Endometrium (tissue), 2 donors: ENCODE data around the gene R3HCC1L.

Experiments
- FAIRE-seq: peaks from 2 replicates; lab custom pipeline; 2012; peaks lifted over from hg19 to GRCh38; lab: Jason Lieb, UNC
- donor health status: control.
- donor health status: control.

R3HCC1L gene

GRCh38 chr10:98134431-98135221 is at the start of gene R3HCC1L:
TSS of gene R3HCC1L (plus strand) at chr10:98134657. CDS start at chr10:98208115, 73,458 bp downstream.
- no peak for FAIRE-seq

GRCh38 chr10:98085238-98085637 is 49.2 kb upstream of the R3HCC1L start:
- FAIRE-seq: no peak

DNA sequence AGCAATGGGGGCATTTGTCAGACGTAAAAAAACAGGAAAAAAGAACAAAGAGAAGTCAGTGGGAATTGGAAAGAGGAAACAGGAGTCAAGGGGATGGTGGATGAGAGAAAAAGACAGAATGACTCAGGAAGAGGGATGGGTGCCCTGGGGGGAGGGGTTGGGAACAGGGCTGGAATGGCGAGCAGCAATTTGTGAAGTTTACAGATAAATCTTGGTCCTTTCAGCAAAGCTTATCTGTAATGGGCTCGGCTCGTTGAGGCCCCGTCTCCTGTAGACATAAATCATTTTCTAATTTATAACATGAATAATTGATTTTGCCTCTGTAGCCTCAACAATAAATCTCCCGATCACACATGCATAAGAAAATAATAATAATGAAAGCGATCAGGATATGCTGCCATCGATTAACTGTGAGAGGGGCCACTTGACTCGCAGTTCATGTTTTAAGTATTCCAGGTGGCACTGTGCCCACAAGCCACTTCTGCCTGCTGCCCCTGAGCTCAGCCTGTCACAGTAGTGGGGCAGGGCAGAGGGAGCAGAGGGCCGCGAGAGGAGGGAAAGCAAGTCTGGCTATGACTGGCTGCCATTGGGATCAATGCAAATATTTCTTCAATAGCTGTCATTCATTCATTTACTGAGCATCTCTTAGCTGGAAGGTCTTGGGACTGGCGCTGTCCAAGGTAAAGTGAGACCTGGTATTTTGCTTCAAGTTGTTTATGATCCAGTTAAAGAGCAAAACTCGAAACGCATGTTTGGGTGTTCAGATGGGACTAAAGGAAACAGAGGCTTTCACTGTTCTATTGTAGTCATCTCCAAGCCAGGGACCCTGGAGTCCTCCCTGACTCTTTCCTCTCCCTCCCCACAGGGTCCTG is 47.4 kb upstream of the R3HCC1L start:
- no peak for FAIRE-seq

DNA sequence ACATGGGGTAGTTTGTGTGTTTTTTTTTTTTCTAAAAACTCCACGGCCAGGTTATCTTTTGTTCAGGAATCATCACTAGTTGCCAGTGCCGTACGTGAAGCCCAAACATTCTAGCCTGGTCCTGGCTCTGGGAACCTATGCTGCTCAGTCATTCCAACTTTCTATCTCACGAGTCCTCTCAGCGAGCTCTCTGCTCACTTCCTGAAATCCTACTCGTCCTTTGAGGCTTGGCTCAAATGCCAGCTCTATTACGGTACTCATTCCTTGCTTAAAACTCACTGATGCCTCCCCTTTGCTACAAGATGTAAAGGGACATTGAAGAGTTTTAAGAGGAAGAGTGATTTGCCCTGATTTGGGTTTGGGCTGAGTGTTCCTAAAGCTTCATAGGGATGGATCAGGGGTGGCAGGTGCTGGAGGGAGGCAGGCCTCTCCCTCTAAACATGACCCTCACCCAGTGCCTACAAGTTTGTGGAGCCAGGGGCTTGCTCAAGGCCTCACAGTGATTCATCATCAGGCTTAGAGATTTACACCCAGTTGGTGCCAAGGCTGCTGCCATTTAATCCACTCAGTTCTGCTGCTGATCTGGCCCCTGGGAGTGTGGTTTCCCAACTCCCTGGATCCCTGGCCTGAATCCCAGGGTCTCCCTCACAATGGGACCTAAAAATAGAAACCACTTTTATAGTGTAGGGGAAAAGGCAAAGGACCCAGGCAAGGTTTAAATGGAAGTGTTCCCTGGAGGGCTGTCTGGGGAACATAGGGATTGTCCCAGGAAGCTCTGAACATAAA is 46.1 kb upstream of the R3HCC1L start:
- no peak for FAIRE-seq

DNA sequence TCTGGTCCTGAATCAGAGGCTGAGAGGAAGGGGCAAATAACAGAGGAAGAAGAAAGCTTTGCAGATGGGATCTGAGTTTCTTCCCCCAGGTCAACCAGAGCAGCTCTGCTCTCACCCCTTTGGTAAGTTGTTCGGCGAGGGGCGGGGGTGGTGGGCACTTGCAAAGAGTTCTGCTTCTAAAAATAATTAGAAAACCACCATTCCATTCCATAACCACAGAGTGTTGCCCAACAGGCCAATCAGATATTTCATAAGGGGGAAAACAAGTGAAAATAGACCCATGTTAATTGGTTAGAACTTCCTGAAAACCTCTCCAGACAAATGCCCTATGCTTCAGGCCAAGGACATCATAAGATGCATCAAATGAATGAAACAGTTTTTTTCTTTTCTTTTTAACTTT is 43.6 kb upstream of the R3HCC1L start:
- FAIRE-seq: no peak

DNA sequence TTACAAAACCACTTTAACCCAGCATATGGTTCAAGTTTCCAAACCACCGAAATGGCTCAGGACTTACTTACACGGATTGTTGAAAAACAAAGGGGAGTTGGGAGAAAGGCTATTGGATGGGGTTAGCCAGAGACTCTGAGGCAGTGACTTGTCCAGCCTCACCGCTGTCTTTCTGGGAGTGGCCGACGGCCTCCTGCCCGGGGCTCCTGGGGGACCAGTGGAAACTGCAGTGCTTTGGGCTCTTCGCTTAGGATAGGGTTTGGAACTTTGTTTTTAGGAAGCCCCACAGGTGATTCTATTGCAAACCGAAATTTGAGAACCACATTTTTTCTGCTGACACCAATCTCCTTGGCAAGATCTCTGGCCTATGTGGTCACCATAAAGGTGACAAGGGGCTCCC is 38.1 kb upstream of the R3HCC1L start:
- no peak for FAIRE-seq

- FAIRE-seq: no peak
Observed at GRCh38 chr10:98096731-98097130, 37.7 kb upstream of the R3HCC1L start.

GRCh38 chr10:98097175-98097574 is 37.3 kb upstream of the R3HCC1L start:
- FAIRE-seq: no peak

DNA sequence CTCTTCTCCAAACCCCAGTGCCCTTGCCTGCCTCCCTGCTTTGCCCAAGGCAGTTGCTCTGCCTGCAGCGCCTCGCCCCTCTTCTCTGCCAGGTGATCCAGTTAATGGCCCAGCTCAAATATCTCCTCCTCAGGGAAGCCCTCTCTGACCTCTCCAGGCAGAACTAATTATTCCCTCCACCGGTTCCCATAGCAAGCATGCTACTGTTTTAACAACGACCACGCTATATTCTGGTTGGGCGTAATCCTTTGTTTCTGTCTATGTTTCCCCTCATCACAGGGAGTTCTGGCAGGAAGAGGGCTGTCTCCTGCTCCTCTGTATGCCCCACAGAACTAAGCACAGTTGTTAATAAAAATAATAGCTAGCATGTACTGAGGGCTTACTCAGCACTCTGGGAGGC is 36.8 kb upstream of the R3HCC1L start:
- no peak for FAIRE-seq

DNA sequence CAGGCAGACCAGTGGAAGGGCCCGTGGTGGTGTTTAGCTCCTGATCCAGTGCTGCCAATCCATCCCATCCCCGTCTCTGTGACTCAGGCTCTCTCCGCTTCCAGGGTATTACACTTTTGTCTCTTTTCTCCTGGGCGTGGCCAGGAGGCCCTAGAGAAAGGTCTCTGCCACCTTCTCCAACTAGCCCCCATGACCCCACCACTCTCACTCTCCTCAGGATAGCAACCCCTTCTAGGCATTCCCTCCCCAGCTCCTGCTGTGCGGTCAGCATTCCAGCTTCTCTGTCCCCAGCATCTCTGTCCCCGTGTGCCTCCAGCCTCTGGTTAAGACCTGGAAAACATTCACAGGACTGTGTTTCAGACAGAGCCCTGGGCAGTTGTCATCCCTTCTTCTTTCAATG is 36.2 kb upstream of the R3HCC1L start:
- FAIRE-seq: no peak

DNA sequence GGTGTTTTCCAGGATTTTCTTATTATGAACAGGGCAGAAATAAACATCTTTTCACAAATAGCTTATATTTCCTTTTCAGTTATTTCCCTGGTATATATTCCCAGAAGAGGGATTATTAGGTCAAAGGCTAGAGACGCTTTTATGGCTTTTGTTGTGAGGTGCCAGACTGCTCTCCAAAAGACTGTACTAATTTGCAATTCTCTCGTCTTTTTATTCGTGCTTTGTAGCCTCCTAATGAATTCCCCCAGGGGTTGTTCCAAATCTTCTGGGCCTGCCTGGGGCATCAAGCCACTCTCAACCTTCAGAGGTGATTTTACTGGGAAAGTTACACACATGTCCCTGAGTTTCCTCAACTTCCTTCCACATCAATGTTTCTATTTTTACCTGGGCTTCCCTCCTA is 34.0 kb upstream of the R3HCC1L start:
- FAIRE-seq: no peak

- no peak for FAIRE-seq
Observed at GRCh38 chr10:98101366-98101765, 33.1 kb upstream of the R3HCC1L start.

- FAIRE-seq: no peak
Observed at GRCh38 chr10:98104125-98104524, 30.3 kb upstream of the R3HCC1L start.

DNA sequence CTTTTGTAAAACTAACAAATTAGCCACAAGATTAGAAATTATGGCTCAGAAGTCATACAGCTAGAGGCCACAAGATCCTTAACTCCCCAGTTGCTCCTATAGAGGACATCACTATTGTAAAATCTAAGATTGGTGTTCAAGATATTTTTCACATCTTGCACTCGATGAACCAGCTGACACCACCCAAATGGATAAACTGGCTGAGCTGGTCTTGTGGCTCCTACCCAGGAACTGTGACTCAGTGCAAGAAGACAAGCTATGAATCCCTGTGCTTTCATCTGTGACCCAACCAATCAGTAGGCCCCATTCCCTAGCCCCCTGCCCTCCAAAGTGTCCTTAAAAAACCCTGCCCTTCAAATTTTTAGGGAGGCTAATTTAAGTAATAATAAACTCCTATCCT is 27.9 kb upstream of the R3HCC1L start:
- no peak for FAIRE-seq

GRCh38 chr10:98107644-98108430 is 26.6 kb upstream of the R3HCC1L start:
- FAIRE-seq: no peak

- FAIRE-seq: no peak
Observed at GRCh38 chr10:98110356-98110755, 24.1 kb upstream of the R3HCC1L start.

DNA sequence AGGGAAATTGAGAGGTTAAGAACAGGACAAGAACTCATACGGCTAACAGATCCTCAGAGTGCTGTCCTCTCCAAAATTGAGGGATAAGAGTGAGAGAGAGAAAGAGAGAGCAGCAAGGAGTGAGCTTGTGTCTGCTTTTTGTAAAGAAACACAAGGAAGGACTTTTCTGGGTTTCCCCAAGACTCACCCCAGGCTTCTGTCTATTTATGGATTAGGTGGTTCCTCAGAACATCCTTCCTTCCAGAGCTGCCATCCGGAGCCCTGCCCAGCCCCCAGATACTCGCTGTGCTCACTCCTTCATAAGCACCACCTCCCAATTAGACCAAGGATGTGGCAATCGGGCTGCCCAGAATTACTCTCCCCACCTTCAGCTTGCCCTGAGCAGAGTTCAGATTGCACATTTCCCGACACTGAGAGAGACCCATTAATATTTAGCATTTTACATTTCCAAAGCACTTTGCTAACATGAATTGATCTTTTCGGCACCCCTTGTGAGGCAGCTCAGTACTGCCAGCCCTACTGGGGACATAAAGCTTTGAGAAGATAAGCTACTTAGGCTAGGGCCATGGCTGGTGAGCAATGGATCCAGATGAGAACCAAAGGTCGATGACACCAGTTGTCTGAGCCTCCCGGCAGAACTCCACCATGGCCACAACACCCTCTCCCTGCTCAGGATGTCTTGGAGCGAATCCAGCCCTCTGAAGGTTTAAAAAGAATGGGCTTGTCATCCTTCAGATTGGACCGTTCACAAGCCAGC is 19.2 kb upstream of the R3HCC1L start:
- FAIRE-seq: no peak

GRCh38 chr10:98119891-98120290 is 14.6 kb upstream of the R3HCC1L start:
- FAIRE-seq: no peak

GRCh38 chr10:98125940-98126631 is 8.4 kb upstream of the R3HCC1L start:
- no peak for FAIRE-seq

DNA sequence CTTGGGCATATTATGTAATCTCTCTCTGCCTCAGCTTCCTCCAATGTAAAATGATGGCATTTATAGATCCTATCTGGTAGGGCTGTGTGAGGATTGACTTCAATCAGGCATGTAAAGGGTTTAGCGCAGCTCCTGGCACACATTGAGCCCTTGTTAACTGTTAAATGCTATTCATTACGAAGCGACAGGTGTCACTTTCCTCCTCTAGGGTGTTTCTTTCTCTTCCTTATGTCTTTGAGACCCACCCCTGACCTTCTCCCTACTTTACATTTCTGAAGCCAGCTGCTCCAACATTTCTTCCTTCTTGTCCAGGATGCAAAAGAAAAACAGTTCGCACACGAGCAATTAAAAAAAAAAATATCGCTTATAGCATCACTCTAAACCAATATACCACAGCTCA is 5.7 kb upstream of the R3HCC1L start:
- FAIRE-seq: no peak
